ENCODE measurements around the gene MMD2.

Gene MMD2, protein sequence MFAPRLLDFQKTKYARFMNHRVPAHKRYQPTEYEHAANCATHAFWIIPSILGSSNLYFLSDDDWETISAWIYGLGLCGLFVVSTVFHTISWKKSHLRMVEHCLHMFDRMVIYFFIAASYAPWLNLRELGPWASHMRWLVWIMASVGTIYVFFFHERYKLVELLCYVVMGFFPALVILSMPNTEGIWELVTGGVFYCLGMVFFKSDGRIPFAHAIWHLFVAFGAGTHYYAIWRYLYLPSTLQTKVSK

DNA sequence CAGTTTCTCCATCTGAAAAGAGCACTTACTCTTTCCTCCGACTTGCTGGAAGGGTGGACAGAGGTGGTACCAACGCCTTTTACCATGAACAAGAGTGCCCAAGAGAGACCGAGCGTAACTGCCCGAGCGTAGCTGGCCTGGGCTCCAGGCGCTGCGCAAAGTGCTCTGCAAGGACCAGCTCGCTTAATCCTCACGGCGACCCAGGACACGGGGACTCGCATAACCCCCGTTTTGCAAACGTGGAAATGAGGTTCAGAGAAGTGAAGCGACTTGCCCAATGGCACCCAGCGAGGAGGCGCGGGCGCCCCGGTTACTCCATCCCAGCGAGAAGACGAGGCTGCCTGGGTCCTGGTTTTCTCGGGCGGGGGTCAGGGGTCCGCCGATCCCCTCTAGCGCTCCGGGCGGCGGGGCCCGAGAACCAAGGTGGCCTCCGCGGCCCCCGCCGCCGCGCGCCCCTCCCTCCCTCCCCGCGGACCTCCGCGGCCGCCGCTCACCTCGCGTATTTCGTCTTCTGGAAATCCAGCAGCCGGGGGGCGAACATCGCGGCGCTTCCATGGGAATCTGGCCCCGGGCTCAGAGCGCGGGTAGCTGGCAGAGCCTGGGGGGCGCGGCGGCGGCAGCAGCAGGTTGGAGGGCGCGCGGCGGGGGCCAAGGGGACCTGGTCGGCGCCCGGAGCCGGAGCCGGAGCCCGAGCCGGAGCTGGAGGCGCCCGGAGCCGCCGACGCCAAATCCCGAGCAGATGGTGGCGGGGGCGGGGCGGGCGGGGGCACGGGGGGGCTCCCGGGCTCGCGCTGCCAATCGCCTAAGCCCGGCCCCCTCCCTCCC lies at the start of gene MMD2:
Gene MMD2, minus strand, starts transcription at position 711 of the 825 bp plus-strand sequence. Its CDS starts 170 bp downstream, at position 541.
- H3K4me1 Mint-ChIP-seq: peaks cover 7% of the 10 kb centered on the region
- peaks cover 11% of the 10 kb centered on the region for H3K9me3 Mint-ChIP-seq
- H3K27me3 Mint-ChIP-seq (ENCODE audit: low read depth, poor library complexity): peaks cover 77% of the 10 kb centered on the region
- TF ChIP-seq, protein P1, sequence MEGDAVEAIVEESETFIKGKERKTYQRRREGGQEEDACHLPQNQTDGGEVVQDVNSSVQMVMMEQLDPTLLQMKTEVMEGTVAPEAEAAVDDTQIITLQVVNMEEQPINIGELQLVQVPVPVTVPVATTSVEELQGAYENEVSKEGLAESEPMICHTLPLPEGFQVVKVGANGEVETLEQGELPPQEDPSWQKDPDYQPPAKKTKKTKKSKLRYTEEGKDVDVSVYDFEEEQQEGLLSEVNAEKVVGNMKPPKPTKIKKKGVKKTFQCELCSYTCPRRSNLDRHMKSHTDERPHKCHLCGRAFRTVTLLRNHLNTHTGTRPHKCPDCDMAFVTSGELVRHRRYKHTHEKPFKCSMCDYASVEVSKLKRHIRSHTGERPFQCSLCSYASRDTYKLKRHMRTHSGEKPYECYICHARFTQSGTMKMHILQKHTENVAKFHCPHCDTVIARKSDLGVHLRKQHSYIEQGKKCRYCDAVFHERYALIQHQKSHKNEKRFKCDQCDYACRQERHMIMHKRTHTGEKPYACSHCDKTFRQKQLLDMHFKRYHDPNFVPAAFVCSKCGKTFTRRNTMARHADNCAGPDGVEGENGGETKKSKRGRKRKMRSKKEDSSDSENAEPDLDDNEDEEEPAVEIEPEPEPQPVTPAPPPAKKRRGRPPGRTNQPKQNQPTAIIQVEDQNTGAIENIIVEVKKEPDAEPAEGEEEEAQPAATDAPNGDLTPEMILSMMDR (IDR thresholded peaks at IDR 0.05): no peak
- peak; percentile 61 for DNase-seq
- no peaks in the 10 kb centered on the region for H3K36me3 Mint-ChIP-seq (ENCODE audit: low read depth)
- no peak within 1 kb of the TSS for H3K27ac Mint-ChIP-seq
- peak within 1 kb of the TSS; percentile 87 for H3K4me3 Mint-ChIP-seq

- peaks cover 15% of the 10 kb centered on the region for H3K9me3 Mint-ChIP-seq
- no peak overlapping the region for H3K4me3 Mint-ChIP-seq
- no peaks in the 10 kb centered on the region for H3K27me3 Mint-ChIP-seq (ENCODE audit: low read depth, poor library complexity)
- H3K36me3 Mint-ChIP-seq (ENCODE audit: low read depth): peaks cover 65% of the 10 kb centered on the region
- TF ChIP-seq, protein P1 (IDR thresholded peaks at IDR 0.05): no peak
- no peaks in the 10 kb centered on the region for H3K4me1 Mint-ChIP-seq
- DNase-seq: no peak
- no peak overlapping the region for H3K27ac Mint-ChIP-seq
These were observed 46.1 kb upstream of the MMD2 start for GRCh38 chr7:5005066-5005465.

GRCh38 chr7:5001911-5002310 lies 42.9 kb upstream of the MMD2 start:
- no peak overlapping the region for H3K27ac Mint-ChIP-seq
- H3K4me1 Mint-ChIP-seq: no peaks in the 10 kb centered on the region
- H3K27me3 Mint-ChIP-seq (ENCODE audit: low read depth, poor library complexity): no peaks in the 10 kb centered on the region
- H3K36me3 Mint-ChIP-seq (ENCODE audit: low read depth): peaks cover 63% of the 10 kb centered on the region
- TF ChIP-seq, protein P1 (IDR thresholded peaks at IDR 0.05): no peak
- DNase-seq: no peak
- no peaks in the 10 kb centered on the region for H3K9me3 Mint-ChIP-seq
- no peak overlapping the region for H3K4me3 Mint-ChIP-seq

- H3K27ac Mint-ChIP-seq: no peak overlapping the region
- H3K4me1 Mint-ChIP-seq: no peaks in the 10 kb centered on the region
- no peak overlapping the region for H3K4me3 Mint-ChIP-seq
- no peaks in the 10 kb centered on the region for H3K9me3 Mint-ChIP-seq
- peaks cover 63% of the 10 kb centered on the region for H3K36me3 Mint-ChIP-seq (ENCODE audit: low read depth)
- DNase-seq: no peak
- TF ChIP-seq, protein P1 (IDR thresholded peaks at IDR 0.05): no peak
- H3K27me3 Mint-ChIP-seq (ENCODE audit: low read depth, poor library complexity): no peaks in the 10 kb centered on the region
These were observed 42.0 kb upstream of the MMD2 start for GRCh38 chr7:5001003-5001402.

DNA sequence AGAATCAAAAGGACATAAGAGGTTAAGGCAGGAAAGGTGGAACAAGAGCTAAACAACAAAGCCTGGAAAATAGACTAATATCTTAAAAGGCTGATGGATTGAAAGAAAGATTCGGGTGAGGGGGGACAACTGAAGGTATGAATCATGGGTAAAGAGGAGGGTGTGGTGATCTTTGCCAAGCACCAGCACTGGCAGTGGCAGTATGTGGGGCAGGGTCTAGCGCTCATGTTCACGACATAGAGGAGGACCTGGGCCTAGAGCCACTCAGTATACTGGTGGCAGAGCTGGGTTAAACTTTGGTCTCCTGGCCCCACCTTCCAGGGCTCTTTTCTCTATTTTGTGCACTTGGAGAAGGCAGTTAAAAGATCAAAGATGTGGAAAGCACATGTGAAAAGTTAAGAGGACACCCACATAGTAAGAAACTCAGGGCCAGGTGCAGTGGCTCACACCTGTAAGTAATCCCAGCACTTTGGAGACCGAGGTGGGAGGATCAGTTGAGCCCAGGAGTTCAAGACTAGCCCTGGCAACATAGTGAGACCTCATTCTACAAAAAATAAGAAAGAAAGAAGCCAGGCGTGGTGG lies 40.5 kb upstream of the MMD2 start:
- Mint-ChIP-seq H3K4me1 (no peaks in the 10 kb centered on the region), H3K27me3 (ENCODE audit: low read depth, poor library complexity) (no peaks in the 10 kb centered on the region), H3K36me3 (ENCODE audit: low read depth) (peaks cover 65% of the 10 kb centered on the region), H3K4me3 (no peak overlapping the region), H3K9me3 (no peaks in the 10 kb centered on the region), H3K27ac (no peak overlapping the region)
- TF ChIP-seq, protein P1 (IDR thresholded peaks at IDR 0.05): no peak
- DNase-seq: no peak

Measured in nephron progenitor cell (in vitro differentiated cells).